ENCODE data around the gene CPA5.

CPA5 gene

GRCh38 chr7:130360518-130360917, 15.9 kb downstream of the CPA5 start:
- TF ChIP-seq, protein P1, sequence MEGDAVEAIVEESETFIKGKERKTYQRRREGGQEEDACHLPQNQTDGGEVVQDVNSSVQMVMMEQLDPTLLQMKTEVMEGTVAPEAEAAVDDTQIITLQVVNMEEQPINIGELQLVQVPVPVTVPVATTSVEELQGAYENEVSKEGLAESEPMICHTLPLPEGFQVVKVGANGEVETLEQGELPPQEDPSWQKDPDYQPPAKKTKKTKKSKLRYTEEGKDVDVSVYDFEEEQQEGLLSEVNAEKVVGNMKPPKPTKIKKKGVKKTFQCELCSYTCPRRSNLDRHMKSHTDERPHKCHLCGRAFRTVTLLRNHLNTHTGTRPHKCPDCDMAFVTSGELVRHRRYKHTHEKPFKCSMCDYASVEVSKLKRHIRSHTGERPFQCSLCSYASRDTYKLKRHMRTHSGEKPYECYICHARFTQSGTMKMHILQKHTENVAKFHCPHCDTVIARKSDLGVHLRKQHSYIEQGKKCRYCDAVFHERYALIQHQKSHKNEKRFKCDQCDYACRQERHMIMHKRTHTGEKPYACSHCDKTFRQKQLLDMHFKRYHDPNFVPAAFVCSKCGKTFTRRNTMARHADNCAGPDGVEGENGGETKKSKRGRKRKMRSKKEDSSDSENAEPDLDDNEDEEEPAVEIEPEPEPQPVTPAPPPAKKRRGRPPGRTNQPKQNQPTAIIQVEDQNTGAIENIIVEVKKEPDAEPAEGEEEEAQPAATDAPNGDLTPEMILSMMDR (IDR thresholded peaks at IDR 0.05; ENCODE audit: low read depth, low read length), result no peak
- H3K4me3 ChIP-seq (ENCODE audit: low read depth, low read length), result no peak overlapping the region

DNA sequence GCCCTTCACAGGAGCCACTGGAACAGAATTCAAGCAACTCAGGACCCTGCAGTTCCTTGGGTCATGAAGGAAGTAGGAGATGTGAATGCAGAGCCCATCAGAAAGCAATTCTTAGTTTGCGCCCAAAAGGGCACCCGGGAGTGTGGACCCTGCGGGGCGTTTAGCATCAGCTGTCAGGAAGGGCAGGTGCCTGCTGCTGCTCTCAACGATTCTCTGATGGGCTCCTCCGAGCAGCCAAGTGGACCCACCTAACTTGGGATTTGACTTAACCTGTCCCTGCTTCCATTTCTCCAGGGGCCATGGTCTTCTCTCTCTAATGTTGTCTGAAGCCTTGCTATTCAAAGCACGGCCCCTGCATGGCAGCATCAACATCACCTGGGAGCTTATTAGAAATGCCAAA, 17.1 kb downstream of the CPA5 start:
- TF ChIP-seq, protein P1 (IDR thresholded peaks at IDR 0.05; ENCODE audit: low read depth, low read length), result no peak
- no peak overlapping the region for H3K4me3 ChIP-seq (ENCODE audit: low read depth, low read length)

GRCh38 chr7:130362251-130362816, 17.7 kb downstream of the CPA5 start:
- TF ChIP-seq, protein P1 (IDR thresholded peaks at IDR 0.05; ENCODE audit: low read depth, low read length), result no peak
- H3K4me3 ChIP-seq (ENCODE audit: low read depth, low read length), result no peak overlapping the region

GRCh38 chr7:130363026-130363847, 18.6 kb downstream of the CPA5 start:
- TF ChIP-seq, protein P1 (IDR thresholded peaks at IDR 0.05; ENCODE audit: low read depth, low read length), result no peak
- no peak overlapping the region for H3K4me3 ChIP-seq (ENCODE audit: low read depth, low read length)

DNA sequence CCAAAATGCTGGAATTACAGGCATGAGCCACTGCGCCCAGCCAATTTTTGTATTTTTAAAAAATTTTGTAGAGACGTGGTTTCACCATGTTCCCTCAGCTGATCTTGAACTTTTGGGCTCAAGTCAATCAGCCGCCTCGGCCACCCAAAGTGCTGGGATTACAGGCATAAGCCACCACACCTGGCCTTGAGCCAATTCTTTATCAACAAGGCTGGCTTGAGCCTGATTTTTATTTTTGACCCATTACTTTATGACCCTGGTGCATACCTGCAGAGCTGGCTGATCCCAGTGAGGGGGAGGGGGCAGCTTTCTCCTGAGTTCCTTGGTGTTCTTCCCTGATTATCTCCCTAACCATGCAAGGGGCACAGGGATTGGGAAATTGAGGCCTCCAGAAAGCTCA, 19.8 kb downstream of the CPA5 start:
- TF ChIP-seq, protein P1 (IDR thresholded peaks at IDR 0.05; ENCODE audit: low read depth, low read length), result no peak
- H3K4me3 ChIP-seq (ENCODE audit: low read depth, low read length), result no peak overlapping the region

GRCh38 chr7:130365088-130365487, 20.5 kb downstream of the CPA5 start:
- TF ChIP-seq, protein P1 (IDR thresholded peaks at IDR 0.05; ENCODE audit: low read depth, low read length), result no peak
- no peak overlapping the region for H3K4me3 ChIP-seq (ENCODE audit: low read depth, low read length)

Data from WI38 (cell line).